ENCODE measurements around the gene IZUMO1.

DNA sequence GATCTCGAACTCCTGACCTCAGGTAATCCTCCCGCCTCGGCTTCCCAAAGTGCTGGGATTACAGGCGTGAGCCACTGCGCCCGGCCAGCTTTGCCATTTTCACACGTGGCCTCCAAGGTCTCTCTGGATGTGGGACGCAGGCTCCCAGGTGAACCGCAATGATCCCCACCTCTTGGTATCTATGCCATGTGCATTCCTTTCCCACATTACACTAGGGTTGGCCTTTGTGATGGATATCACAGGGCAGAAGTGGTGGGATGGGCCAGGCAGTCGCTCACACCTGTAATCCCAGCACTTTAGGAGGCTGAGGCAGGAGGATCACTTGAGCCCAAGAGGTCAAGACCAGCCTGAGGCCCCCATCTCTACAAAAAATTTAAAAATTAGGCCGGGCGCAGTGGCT is 31.0 kb upstream of the IZUMO1 start:
- TF ChIP-seq, protein P1, sequence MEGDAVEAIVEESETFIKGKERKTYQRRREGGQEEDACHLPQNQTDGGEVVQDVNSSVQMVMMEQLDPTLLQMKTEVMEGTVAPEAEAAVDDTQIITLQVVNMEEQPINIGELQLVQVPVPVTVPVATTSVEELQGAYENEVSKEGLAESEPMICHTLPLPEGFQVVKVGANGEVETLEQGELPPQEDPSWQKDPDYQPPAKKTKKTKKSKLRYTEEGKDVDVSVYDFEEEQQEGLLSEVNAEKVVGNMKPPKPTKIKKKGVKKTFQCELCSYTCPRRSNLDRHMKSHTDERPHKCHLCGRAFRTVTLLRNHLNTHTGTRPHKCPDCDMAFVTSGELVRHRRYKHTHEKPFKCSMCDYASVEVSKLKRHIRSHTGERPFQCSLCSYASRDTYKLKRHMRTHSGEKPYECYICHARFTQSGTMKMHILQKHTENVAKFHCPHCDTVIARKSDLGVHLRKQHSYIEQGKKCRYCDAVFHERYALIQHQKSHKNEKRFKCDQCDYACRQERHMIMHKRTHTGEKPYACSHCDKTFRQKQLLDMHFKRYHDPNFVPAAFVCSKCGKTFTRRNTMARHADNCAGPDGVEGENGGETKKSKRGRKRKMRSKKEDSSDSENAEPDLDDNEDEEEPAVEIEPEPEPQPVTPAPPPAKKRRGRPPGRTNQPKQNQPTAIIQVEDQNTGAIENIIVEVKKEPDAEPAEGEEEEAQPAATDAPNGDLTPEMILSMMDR (IDR thresholded peaks at IDR 0.05; ENCODE audit: extremely low read depth in 1 of 2, insufficient read depth in 1 of 2, low read depth in 1 of 2, low read length in 2 of 2): no peak
- TF ChIP-seq, protein P2, sequence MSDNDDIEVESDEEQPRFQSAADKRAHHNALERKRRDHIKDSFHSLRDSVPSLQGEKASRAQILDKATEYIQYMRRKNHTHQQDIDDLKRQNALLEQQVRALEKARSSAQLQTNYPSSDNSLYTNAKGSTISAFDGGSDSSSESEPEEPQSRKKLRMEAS (IDR thresholded peaks at IDR 0.05; ENCODE audit: insufficient read depth, insufficient read length): no peak
- TF ChIP-seq EZH2 (IDR thresholded peaks at IDR 0.05; ENCODE audit: borderline replicate concordance, low read depth, low read length, severe bottlenecking) (no peak), POLR2A (IDR thresholded peaks at IDR 0.05; ENCODE audit: low read depth, low read length) (no peak), POLR2AphosphoS5 (IDR thresholded peaks at IDR 0.05; ENCODE audit: insufficient read depth, low read depth, low read length) (no peak), FOS (IDR thresholded peaks at IDR 0.05; ENCODE audit: borderline replicate concordance, insufficient read depth, low read length) (no peak), JUN (IDR thresholded peaks at IDR 0.05; ENCODE audit: borderline replicate concordance, insufficient read depth, insufficient read length, low read depth) (no peak)

All from endothelial cell of umbilical vein (primary cell).